Neuronal stem cell (in vitro differentiated cells): ENCODE results near the gene TAF1B.

ENCODE experiments used
- DNase-seq: peaks from one replicate; pipeline ENCODE4 v3.0.0-alpha.2; 2013; ENCODE audit warnings: low spot score
- H2AFZ ChIP-seq: one replicate; pipeline ENCODE4 v1.6.1; 2013; ENCODE audit warnings: mild to moderate bottlenecking, low read length, inconsistent platforms
- H2AK5ac ChIP-seq: 2 replicates; pipeline ENCODE4 v1.6.1; 2013; ENCODE audit warnings: low read depth, mild to moderate bottlenecking, inconsistent platforms, low read length, moderate library complexity, mixed read lengths
- H2BK120ac ChIP-seq: 2 replicates; pipeline ENCODE4 v1.6.1; 2013; ENCODE audit warnings: low read depth, mild to moderate bottlenecking, inconsistent platforms, low read length, moderate library complexity, mixed read lengths
- H2BK12ac ChIP-seq: one replicate; pipeline ENCODE4 v1.6.1; 2013; ENCODE audit warnings: low read length, inconsistent platforms
- H2BK15ac ChIP-seq: 2 replicates; pipeline ENCODE4 v1.6.1; 2013; ENCODE audit warnings: mild to moderate bottlenecking, low read length, inconsistent platforms, mixed read lengths
- H2BK5ac ChIP-seq: one replicate; pipeline ENCODE4 v1.6.1; 2013; ENCODE audit warnings: inconsistent platforms, mild to moderate bottlenecking, low read length, moderate library complexity
- H3K14ac ChIP-seq: one replicate; pipeline ENCODE4 v1.6.1; 2013; ENCODE audit warnings: low read length, inconsistent platforms
- H3K18ac ChIP-seq: 2 replicates; pipeline ENCODE4 v1.6.1; 2013; ENCODE audit warnings: low read length, inconsistent platforms
- H3K23ac ChIP-seq: 2 replicates; pipeline ENCODE4 v1.6.1; 2013; ENCODE audit warnings: low read depth, mild to moderate bottlenecking, mixed read lengths, low read length, inconsistent platforms; ENCODE audit not compliant: poor library complexity
- H3K27ac ChIP-seq: replicated peaks from 3 replicates; pipeline ENCODE4 v1.5.1; 2013; ENCODE audit warnings: low read length, inconsistent platforms
- H3K27me3 ChIP-seq, 3 experiments: 2 replicates each; pipeline ENCODE4 v1.6.1; 2013; ENCODE audit warnings: low read length in 3 of 3, mild to moderate bottlenecking in 2 of 3, inconsistent platforms in 1 of 3, low read depth in 1 of 3, mixed read lengths in 1 of 3, moderate library complexity in 1 of 3; ENCODE audit not compliant: control insufficient read depth in 3 of 3, insufficient read depth in 3 of 3
- H3K36me3 ChIP-seq, 2 donors: replicated peaks in 1 of 2; 2 replicates each; pipeline ENCODE4 v1.6.1; 2013; ENCODE audit warnings: low read length in 2 of 2; ENCODE audit not compliant: control insufficient read depth in 2 of 2, insufficient read depth in 2 of 2
- H3K4ac ChIP-seq: 2 replicates; pipeline ENCODE4 v1.6.1; 2013; ENCODE audit warnings: inconsistent platforms, mild to moderate bottlenecking, low read length, moderate library complexity
- H3K4me1 ChIP-seq, 2 donors: 1 replicate in 1 of 2; 2 replicates in 1 of 2; pipeline ENCODE4 v1.6.1; 2013; ENCODE audit warnings: low read length in 2 of 2, low read depth in 1 of 2; ENCODE audit not compliant: control insufficient read depth in 2 of 2, insufficient read depth in 1 of 2
- H3K4me2 ChIP-seq: one replicate; pipeline ENCODE4 v1.6.1; 2013; ENCODE audit warnings: mild to moderate bottlenecking, low read length, inconsistent platforms; ENCODE audit not compliant: insufficient read depth, poor library complexity, severe bottlenecking
- H3K4me3 ChIP-seq, 2 donors: 2 replicates each; pipeline ENCODE4 v1.5.1; 2013; ENCODE audit warnings: low read length in 2 of 2, mild to moderate bottlenecking in 2 of 2, inconsistent platforms in 1 of 2, moderate library complexity in 1 of 2
- H3K79me1 ChIP-seq: one replicate; pipeline ENCODE4 v1.6.1; 2013; ENCODE audit warnings: low read depth, mild to moderate bottlenecking, inconsistent platforms, low read length, moderate library complexity
- H3K9ac ChIP-seq: one replicate; pipeline ENCODE4 v1.6.1; 2013; ENCODE audit warnings: mild to moderate bottlenecking, low read depth, low read length, inconsistent platforms; ENCODE audit not compliant: poor library complexity
- H3K9me3 ChIP-seq, 2 donors: replicated peaks in 1 of 2; 2 replicates each; pipeline versions ENCODE3 to v1.6.1; 2013; ENCODE audit warnings: low read length in 2 of 2, mild to moderate bottlenecking in 2 of 2, inconsistent platforms in 1 of 2, low read depth in 1 of 2, mixed read lengths in 1 of 2, moderate library complexity in 1 of 2; ENCODE audit not compliant: control insufficient read depth in 2 of 2, insufficient read depth in 1 of 2
- H4K8ac ChIP-seq: one replicate; pipeline ENCODE4 v1.6.1; 2013; ENCODE audit warnings: low read depth, mild to moderate bottlenecking, inconsistent platforms, low read length, moderate library complexity
- H4K91ac ChIP-seq: one replicate; pipeline ENCODE4 v1.6.1; 2013; ENCODE audit warnings: low read length, low read depth, mild to moderate bottlenecking, inconsistent platforms; ENCODE audit not compliant: poor library complexity
- WGBS, 2 donors: extraction: QIAGEN DNeasy Blood & Tissue Kit; methylation state at CpG; one replicate each; pipeline ENCODE4 v1.1.7; 2013; ENCODE audit warnings: missing lambda C conversion rate in 2 of 2, mixed read lengths in 1 of 2; ENCODE audit not compliant: insufficient read length in 2 of 2, insufficient replicate concordance in 1 of 2; ENCODE audit errors: extremely low coverage in 2 of 2; 5-methylcytosine and 5-hydroxymethylcytosine counted together

The TAF1B gene

DNA sequence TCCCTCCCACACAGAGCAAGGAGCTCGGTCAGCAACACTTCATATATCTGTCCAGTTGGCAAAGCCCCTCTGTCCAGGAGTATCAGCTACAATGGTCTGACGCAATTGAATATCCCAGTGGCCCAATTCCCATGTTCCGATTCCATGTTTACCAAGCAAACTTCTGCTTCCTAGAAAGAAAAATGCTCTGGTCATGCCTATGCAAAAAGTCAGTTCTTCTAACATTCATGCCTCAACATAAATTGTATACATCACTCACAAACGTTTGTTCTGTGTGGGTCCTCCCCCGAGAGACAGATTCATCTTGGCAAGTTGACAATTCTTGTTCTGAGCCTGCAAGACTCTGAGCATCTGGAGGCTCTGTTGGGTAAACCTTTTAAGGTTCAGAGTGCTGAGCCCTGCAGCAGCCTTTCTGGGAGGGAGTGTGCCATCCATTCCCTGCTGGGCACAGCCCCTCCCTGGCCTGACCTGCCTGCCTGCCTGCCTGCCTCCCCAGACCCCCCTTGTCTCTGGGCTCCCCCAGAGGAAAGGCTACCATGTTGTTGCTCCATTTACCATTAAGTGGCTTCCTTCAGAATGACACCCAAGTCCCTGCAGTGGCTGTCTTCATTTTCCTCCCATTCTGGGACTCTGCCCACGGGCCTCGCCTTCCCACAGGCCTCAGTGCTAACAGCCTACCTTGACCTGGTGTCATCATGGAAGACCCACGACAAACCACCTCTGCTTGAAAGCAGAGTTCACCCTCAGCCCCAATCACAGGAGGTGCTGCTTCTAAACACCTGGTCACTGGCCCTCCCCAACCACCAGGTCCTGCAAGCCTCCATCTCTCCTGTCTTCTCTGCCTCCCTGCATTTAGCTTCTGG lies 37.6 kb upstream of the TAF1B start:
- no peak overlapping the region for H3K27ac ChIP-seq
- H3K4me3 ChIP-seq: no peak overlapping the region
- peaks cover 0 to 2% of the 10 kb centered on the region in 2 donors for H3K9me3 ChIP-seq
- no peak overlapping the region for H3K9ac ChIP-seq
- H3K27me3 ChIP-seq: peaks cover 0 to 34% (median 0%) of the 10 kb centered on the region in 3 experiments
- H4K8ac ChIP-seq: no peak overlapping the region
- peak overlapping the region; percentile 45 for H3K18ac ChIP-seq
- no peaks in the 10 kb centered on the region for H3K36me3 ChIP-seq
- H2BK15ac ChIP-seq: no peak overlapping the region
- peak overlapping the region; percentile 49 for H2AK5ac ChIP-seq
- no peak overlapping the region for H4K91ac ChIP-seq
- no peak overlapping the region for H3K4ac ChIP-seq
- no peak overlapping the region for H2BK12ac ChIP-seq
- no CpG with 5 or more reads among the region's 8 CpGs for WGBS, 2 donors
- no peak overlapping the region for H2BK5ac ChIP-seq
- H2AFZ ChIP-seq: no peak overlapping the region
- H3K4me2 ChIP-seq: no peak overlapping the region
- H3K79me1 ChIP-seq: no peaks in the 10 kb centered on the region
- H3K23ac ChIP-seq: peak overlapping the region; percentile 47
- H3K14ac ChIP-seq: no peak overlapping the region
- H3K4me1 ChIP-seq: peaks cover 7 to 10% of the 10 kb centered on the region in 2 donors
- no peak for DNase-seq
- H2BK120ac ChIP-seq: no peak overlapping the region

GRCh38 chr2:9806298-9806610 lies 37.0 kb upstream of the TAF1B start:
- no CpG with 5 or more reads among the region's 1 CpG for WGBS, 2 donors
- Histone ChIP-seq H3K4me3 (no peak overlapping the region), H3K23ac (peak overlapping the region; percentile 47), H2AK5ac (peak overlapping the region; percentile 1), H3K4ac (no peak overlapping the region), H3K14ac (no peak overlapping the region), H3K4me1 (peaks cover 3 to 9% of the 10 kb centered on the region in 2 donors), H3K79me1 (no peaks in the 10 kb centered on the region), H3K27ac (no peak overlapping the region), H3K36me3 (no peaks in the 10 kb centered on the region), H2BK120ac (peak overlapping the region; percentile 11), H2BK5ac (no peak overlapping the region), H2AFZ (no peak overlapping the region), H3K9ac (no peak overlapping the region), H4K91ac (no peak overlapping the region), H3K9me3 (peaks cover 0 to 2% of the 10 kb centered on the region in 2 donors), H3K4me2 (no peak overlapping the region), H2BK12ac (no peak overlapping the region), H4K8ac (no peak overlapping the region), H2BK15ac (peak overlapping the region; percentile 77), H3K18ac (no peak overlapping the region), H3K27me3 (peaks cover 0 to 32% (median 0%) of the 10 kb centered on the region in 3 experiments)
- DNase-seq: no peak

GRCh38 chr2:9806656-9807055 lies 36.6 kb upstream of the TAF1B start:
- no peak overlapping the region for H3K4me2 ChIP-seq
- no peaks in the 10 kb centered on the region for H3K79me1 ChIP-seq
- no peak overlapping the region for H3K14ac ChIP-seq
- no peak overlapping the region for H3K9ac ChIP-seq
- peak overlapping the region; percentile 11 for H2BK120ac ChIP-seq
- peaks cover 0 to 36% (median 0%) of the 10 kb centered on the region in 3 experiments for H3K27me3 ChIP-seq
- H4K91ac ChIP-seq: no peak overlapping the region
- H4K8ac ChIP-seq: no peak overlapping the region
- peaks cover 0 to 2% of the 10 kb centered on the region in 2 donors for H3K9me3 ChIP-seq
- no peak for DNase-seq
- peak overlapping the region; percentile 77 for H2BK15ac ChIP-seq
- H3K4ac ChIP-seq: no peak overlapping the region
- H3K4me3 ChIP-seq: no peak overlapping the region
- no peak overlapping the region for H3K18ac ChIP-seq
- no peak overlapping the region for H3K23ac ChIP-seq
- no peaks in the 10 kb centered on the region for H3K36me3 ChIP-seq
- H3K4me1 ChIP-seq: peaks cover 0 to 5% of the 10 kb centered on the region in 2 donors
- no peak overlapping the region for H3K27ac ChIP-seq
- no peak overlapping the region for H2AFZ ChIP-seq
- H2AK5ac ChIP-seq: peak overlapping the region; percentile 1
- no CpG with 5 or more reads among the region's 12 CpGs for WGBS, 2 donors
- no peak overlapping the region for H2BK5ac ChIP-seq
- H2BK12ac ChIP-seq: no peak overlapping the region

- H3K36me3 ChIP-seq: no peaks in the 10 kb centered on the region
- H3K23ac ChIP-seq: no peak overlapping the region
- DNase-seq: no peak
- no peak overlapping the region for H2BK12ac ChIP-seq
- H3K27me3 ChIP-seq: peaks cover 0 to 39% (median 0%) of the 10 kb centered on the region in 3 experiments
- no peak overlapping the region for H2BK15ac ChIP-seq
- no peak overlapping the region for H3K4ac ChIP-seq
- WGBS, 2 donors: no CpG with 5 or more reads among the region's 15 CpGs
- H2AK5ac ChIP-seq: no peak overlapping the region
- no peak overlapping the region for H3K9ac ChIP-seq
- no peak overlapping the region for H4K8ac ChIP-seq
- no peak overlapping the region for H3K14ac ChIP-seq
- H3K18ac ChIP-seq: no peak overlapping the region
- no peak overlapping the region for H4K91ac ChIP-seq
- peaks cover 0 to 5% of the 10 kb centered on the region in 2 donors for H3K4me1 ChIP-seq
- H2AFZ ChIP-seq: no peak overlapping the region
- H2BK120ac ChIP-seq: no peak overlapping the region
- no peaks in the 10 kb centered on the region for H3K79me1 ChIP-seq
- H3K4me2 ChIP-seq: no peak overlapping the region
- no peak overlapping the region for H2BK5ac ChIP-seq
- H3K27ac ChIP-seq: no peak overlapping the region
- peaks cover 0 to 2% of the 10 kb centered on the region in 2 donors for H3K9me3 ChIP-seq
- H3K4me3 ChIP-seq: no peak overlapping the region
Observed at GRCh38 chr2:9807056-9807455, 36.2 kb upstream of the TAF1B start.
